ENCODE results near the gene NTM.

Gene NTM

DNA sequence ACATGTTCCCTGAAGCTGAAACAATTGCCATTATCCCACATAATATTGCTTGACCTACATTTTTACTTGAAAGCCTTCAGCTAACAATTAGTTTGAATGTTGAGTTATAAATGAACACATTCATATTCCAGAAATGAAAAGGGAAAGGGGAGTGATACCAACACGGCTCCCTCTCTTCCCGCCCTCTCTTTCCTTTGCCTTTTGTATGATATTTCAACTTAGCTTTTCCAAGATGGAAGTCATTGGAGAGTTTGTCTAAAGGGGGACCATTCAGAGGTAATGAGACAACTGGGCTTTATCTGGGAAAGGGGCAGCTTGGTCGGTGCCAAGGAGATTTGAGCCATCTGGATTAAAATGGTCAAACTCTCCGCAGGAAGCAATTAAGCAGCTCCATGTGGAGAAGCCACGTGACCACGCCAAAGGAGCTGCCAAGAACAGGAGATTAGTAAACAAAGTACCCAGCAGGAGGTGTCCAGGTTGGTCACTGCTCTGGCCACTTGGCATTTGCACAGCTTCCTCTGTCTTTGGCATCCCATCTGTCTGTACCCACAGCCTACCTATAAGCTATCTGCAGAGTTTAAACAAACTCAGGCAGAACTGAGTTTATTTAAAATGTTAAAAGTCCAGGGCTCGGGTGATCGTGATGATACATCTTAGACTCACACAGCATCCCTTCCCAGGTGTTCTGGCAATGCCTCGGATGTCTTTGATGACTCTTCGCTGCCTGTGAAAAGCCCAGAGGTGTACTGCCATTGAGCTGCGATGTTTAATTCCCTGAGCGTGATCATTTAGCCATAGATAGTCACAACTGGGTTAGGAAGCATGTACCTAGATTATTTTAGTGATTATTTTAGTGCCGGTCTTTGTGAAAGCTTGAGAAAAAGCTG, 735.9 kb downstream of the NTM start:
- DNase-seq: no peak

- DNase-seq: no peak
These were observed 740.9 kb downstream of the NTM start for GRCh38 chr11:132111316-132111715.

GRCh38 chr11:132111838-132112237, 741.4 kb downstream of the NTM start:
- no peak for DNase-seq

- DNase-seq: no peak
These were observed 742.4 kb downstream of the NTM start for GRCh38 chr11:132112846-132113245.

- no peak for DNase-seq
These were observed 743.8 kb downstream of the NTM start for GRCh38 chr11:132114185-132114584.

DNA sequence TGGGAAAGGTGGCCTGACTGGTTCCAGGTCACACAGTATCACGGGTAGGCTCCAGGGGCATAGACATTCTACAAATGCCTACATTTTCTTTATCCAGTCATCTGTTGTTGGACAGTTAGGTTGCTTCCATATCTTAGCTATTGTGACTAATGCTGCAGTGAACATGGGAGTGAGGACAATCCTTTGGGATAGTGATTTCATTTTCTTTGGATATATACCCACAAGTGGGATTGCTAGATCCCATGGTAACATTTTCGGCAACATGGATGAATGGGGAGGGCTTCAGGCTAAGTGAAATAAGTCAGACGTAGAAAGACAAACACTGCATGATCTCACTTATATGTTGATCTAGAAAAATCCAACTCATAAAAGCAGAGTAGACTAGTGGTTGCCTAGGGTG, 744.3 kb downstream of the NTM start:
- DNase-seq: no peak

DNA sequence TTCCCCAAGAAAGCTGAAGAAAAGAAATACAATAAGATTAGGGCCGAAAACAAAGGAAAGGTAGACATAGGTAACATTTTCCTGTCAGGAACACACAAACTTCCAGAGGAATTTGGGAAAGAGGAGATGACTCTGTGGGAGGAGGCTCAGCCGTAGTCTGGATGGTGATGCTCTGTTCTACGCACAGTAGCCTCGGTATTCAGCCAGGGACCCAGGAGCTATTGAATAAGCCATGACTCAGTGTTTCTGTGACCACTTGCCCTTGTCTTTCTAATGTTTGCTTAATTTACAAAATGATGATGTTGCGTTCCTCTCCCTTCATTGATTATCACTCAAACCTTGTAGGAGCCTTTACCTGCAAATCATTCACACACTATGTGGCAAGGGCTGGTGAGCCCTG, 745.0 kb downstream of the NTM start:
- DNase-seq: no peak

DNA sequence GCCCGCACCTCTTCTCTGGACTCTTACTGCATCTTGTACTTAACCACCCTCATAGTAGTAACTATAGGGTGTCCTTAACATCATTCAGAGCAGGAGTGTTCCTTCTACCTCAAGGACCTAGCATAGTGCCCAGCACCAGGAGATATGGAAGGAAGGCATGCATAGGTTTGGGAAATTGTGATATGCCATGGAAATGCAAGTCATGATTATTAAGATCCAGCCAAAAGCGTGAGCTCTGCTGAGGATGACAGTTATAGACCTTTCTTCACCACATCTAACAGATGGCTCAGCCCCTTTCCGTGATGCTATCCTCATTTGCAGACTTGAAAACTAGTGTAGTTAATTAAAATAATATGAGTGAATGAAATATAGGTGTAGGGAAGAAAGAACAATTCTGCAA, 746.1 kb downstream of the NTM start:
- no peak for DNase-seq

GRCh38 chr11:132118661-132119060, 748.2 kb downstream of the NTM start:
- no peak for DNase-seq

DNA sequence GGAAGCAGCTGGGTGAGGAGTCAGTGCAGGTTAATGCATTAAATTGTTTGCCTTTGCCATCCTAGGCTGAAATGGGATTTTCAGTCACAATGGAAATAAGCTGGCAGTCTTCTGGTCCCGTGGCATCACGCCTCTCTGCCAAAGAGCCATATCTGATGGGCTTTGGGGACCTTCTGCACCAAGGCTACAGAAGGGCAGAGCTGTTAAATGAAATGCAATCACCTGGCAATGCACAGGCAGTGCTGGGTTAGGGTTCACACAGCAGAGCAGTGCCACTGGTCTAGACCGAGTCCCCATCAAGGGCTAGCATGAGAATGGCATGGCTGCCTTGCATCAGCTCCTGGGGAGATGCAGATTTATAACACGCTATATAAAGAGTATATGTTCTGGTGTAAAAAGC, 749.2 kb downstream of the NTM start:
- no peak for DNase-seq

GRCh38 chr11:132122735-132123134, 752.3 kb downstream of the NTM start:
- DNase-seq: no peak

DNA sequence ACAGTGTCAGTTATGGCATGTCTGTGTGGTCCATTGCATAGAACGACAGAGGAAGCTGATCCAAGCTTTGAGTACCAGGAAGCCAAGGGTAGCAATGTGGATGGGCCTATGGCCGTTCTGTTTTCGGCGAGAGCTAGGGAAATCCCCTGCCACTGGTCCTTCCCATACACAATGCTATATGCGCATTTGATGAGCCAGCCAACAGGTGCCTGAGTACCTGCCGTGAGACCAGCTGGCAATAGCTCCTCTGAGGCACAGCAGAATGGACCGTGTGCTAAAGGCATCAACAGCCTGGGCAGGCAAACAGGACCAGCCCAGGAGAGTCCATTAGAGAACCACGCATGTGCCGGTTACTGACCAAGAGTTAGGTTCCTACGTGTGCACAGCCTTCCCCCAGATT, 753.0 kb downstream of the NTM start:
- no peak for DNase-seq

- no peak for DNase-seq
These were observed 753.7 kb downstream of the NTM start for GRCh38 chr11:132123854-132124835.

- peak; percentile 62 for DNase-seq
These were observed 755.8 kb downstream of the NTM start for GRCh38 chr11:132125988-132126871.

GRCh38 chr11:132126973-132127899, 756.8 kb downstream of the NTM start:
- peak; percentile 87 for DNase-seq

DNA sequence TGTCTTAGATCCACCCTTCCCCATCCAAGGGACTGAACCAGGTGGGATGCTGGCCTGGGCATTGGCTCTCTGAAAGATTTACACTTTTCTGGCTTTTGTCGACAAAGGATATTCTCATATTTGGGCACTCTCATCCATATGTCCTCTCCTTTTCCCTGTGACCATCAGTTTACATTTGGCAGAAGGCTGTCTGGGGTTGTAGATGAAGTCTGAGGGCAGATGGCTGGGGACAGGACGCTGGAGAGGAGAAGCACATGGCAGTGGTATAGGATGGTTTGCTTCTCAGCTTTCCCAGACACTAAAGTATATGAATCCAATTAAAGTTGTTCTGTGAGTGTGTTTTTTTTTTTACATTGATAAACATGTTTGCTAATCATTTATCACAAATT, 757.5 kb downstream of the NTM start:
- no peak for DNase-seq

GRCh38 chr11:132131047-132131446, 760.6 kb downstream of the NTM start:
- no peak for DNase-seq

DNA sequence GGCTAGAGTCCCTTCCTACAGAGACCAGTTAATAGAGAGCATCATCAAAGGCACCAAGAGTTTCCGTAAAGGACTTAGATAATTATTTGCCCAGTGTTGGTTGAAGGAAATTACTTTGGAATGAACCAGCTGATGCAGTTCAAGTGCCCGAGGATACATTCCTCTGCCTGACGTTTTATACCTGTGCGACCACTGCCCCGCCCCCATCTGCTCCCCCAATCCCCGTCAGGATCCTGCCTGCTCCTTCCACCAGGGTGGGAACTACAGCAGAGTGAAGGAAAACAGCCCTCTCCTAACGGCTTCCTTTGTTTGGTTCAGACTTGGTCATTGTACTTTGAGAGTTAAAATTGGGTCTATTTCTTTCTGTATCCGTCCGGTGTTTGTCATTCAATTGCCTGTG, 761.5 kb downstream of the NTM start:
- no peak for DNase-seq

DNA sequence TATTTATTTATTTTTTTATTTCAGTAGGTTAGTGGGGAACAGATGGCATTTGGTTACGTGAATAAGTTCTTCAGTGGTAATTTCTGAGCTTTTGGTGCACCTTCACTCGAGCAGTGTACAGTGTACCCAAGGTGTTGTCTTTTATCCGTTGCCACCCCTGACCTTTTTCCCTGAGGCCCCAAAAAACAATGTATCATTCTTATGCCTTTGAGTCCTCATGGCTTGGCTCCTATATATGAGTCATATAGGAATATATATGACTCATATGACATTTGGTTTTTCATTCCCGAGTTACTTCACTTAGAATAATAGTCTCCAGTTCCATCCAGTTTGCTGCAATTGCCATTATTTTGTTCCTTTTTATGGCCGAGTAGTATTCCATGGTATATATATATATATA, 763.9 kb downstream of the NTM start:
- DNase-seq: no peak

DNA sequence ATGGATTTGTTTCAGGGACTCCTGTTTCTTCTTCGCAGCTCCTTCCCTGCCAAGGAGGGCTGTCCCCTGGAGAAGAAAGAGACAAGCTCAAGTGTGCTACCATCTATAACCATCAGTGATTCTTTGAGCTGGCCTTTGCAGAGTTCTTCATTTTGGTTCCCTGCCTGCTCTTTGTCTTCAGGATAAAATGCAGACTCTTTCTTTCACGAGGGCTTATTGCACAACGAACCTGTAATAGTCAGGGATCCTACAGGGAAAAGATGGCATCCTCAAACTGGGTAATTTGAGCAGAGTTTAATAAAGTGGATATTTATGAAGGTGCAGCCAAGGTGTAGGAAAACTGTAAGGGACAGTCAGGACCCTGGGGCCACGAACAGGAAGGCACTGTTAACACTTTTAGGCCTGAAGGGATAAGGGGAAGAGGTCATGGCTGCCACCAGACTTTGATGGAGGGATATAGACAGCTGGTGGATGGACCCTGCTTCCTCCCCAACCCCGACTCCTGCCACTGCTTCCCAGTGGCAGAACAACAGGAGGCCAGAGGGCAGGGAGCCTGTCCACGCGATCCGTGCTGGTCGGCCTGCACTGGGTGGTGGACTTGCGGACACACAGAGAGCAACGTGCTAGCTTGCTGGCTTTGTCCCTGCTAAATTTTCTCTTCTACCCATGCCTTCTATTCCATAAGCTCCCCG, 767.0 kb downstream of the NTM start:
- DNase-seq: no peak

GRCh38 chr11:132137981-132138313, 767.5 kb downstream of the NTM start:
- no peak for DNase-seq
